GM21390 (cell line): ENCODE data around the gene ERMARD.

Source experiments
- ATAC-seq: cut with Tn5 transposase; IDR thresholded peaks from one replicate; pipeline ENCODE4 v1.9.1; 2021; ENCODE audit not compliant: unreplicated experiment

ERMARD gene

GRCh38 chr6:169824848-169825557 is 73.6 kb downstream of the ERMARD start:
- no peak for ATAC-seq

GRCh38 chr6:169825558-169826225 is 74.3 kb downstream of the ERMARD start:
- no peak for ATAC-seq

GRCh38 chr6:169826697-169827096 is 75.3 kb downstream of the ERMARD start:
- no peak for ATAC-seq

DNA sequence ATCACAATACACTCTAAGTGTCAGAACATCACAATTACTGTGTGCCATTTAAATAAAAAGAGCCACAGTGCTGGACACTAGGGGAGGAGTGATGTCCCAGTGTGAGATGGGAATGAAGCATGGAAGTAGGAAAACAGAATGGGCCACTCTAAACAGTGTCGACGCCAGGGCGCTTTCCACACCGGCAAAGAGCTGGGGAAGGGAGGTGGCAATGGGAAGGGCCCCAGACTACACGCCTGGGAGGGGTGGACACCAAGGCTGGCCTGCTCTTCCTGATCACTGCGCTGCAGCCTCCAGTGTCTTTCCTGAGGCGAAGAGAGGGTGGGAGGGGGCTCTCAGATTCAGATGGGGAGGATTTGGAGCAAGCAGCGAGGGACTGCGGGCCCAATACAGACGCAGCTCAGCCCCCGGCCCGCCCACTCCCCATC is 75.9 kb downstream of the ERMARD start:
- no peak for ATAC-seq

DNA sequence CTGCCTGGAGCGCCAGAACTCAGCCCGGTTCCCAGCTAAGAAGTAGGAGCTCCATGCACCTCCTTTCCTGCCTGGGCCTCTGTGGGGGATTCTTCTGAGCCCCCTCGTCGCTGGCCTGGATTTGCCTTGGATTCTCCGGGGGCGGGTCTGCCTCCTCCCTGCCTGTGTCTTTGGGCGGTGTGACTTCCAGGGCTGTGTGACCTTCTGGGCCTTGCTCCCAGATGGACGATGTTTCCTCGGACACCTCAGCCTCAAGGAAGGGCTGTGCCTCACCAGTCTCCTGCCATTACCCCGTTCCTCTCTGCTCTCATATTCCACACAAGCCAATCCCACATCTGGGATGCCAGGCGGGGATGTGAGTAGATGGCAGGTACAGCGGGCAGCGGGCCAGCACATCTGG is 76.8 kb downstream of the ERMARD start:
- no peak for ATAC-seq

DNA sequence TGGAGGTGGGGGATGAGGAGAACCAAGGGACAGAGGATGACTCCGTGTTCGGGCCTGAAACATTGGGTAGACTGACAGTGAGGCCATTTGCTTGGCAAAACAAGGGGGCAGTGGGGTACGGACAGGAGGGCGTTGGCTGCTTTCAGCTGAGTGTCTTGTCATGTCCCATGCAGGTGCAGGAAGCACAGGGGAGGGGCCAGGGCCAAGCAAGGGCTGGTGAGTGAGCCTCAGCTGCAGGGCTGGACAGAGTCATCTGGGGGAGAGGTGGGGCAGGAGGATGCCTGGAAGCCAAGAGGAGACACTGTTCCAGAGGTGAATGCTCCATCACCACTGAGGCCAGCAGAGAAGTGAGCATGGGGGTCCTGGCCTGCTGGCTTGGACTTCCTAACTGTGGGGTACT is 78.4 kb downstream of the ERMARD start:
- no peak for ATAC-seq

DNA sequence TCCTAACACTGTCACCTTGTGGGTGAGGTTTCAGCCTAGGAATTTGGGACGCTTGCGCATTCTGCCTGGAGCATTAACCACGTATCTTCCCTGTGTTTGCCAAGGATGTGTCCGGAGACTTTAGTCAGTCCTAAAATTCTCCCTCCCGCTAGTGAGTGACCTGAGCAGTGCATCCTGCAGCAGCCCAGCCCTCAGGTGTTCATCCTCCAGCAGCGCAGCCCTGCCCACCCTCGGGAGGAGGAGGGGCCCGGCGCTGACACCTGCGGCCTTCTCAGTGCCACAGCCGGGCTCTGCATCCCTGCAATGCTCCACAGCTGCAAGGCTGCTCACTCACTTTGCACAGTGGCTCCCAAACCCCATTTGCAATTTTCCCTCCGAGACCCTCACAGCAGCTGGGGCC is 79.5 kb downstream of the ERMARD start:
- no peak for ATAC-seq
